PFSK-1 (cell line): ENCODE results near the gene AFDN.

Source experiments
- FOXP2 ChIP-seq: optimal IDR thresholded peaks from 2 replicates; pipeline ENCODE3; 2011; ENCODE audit warnings: borderline replicate concordance, control low read depth, inconsistent platforms; ENCODE audit not compliant: insufficient read depth; ENCODE audit errors: extremely low read length, extremely low read depth
- POLR2AphosphoS5 ChIP-seq: IDR thresholded peaks from 2 replicates; pipeline ENCODE4 v1.6.1; 2012; ENCODE audit warnings: low read depth, mild to moderate bottlenecking, control low read depth, low read length, moderate library complexity
- REST ChIP-seq, 2 experiments: IDR thresholded peaks; 2 replicates each; pipeline versions ENCODE4 v1.6.1 to v1.8.0; 2011 to 2012; ENCODE audit warnings: low read depth in 2 of 2, low read length in 2 of 2, control low read depth in 1 of 2, inconsistent platforms in 1 of 2, mild to moderate bottlenecking in 1 of 2, moderate library complexity in 1 of 2; ENCODE audit not compliant: insufficient read depth in 1 of 2
- TAF1 ChIP-seq: IDR thresholded peaks from 2 replicates; pipeline ENCODE4 v1.6.1; 2012; ENCODE audit warnings: low read length, control low read depth, borderline replicate concordance; ENCODE audit not compliant: insufficient read depth

GRCh38 chr6:167845856-167846255 lies 19.1 kb downstream of the AFDN start:
- TF ChIP-seq TAF1: no peak
- TF ChIP-seq POLR2AphosphoS5: no peak
- TF ChIP-seq REST (IDR thresholded peaks at IDR 0.05; ENCODE audit: insufficient read depth in 1 of 2, low read depth in 2 of 2, low read length in 2 of 2): no peak
- TF ChIP-seq FOXP2: no peak
